Peyer's patch (tissue), 4 donors: Measurements from ENCODE around the gene MYF5.

ENCODE experiments used
- POLR2A ChIP-seq, 2 donors: fragments of 450-650 bp; IDR thresholded peaks; one replicate each; pipeline ENCODE4 v1.5.1; 2017; ENCODE audit warnings: antibody characterized with exemption in 2 of 2, mild to moderate bottlenecking in 2 of 2, moderate library complexity in 2 of 2
- TF ChIP-seq, protein P1 (sequence below), 6 experiments: fragments of 450-650 bp in 4 of 6; fragments of 200-600 bp in 2 of 6; sonication (generic) in 1 of 6; IDR thresholded peaks; one replicate each; pipeline ENCODE4 v1.5.1; 2017 to 2019; ENCODE audit warnings: antibody characterized with exemption in 6 of 6, mild to moderate bottlenecking in 3 of 6, moderate library complexity in 1 of 6

DNA sequence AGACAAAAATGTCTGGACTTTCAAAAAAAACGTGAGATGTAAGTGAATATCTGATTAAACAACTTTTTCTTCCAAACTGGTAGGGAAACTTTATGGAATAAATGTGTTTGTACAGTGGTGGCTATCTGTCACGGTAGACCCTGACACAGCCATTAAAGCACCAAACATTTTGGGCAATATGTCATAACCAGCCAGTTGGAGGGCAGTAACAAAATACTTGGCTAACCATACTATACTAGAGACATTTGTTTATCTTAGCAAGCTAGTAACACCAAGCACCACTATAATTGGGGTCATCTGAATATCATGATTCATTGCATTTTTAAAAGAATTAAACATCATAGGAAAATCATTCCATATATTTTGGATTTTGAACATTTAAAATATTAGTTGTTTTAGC is 15.3 kb upstream of the MYF5 start:
- TF ChIP-seq, protein P1, sequence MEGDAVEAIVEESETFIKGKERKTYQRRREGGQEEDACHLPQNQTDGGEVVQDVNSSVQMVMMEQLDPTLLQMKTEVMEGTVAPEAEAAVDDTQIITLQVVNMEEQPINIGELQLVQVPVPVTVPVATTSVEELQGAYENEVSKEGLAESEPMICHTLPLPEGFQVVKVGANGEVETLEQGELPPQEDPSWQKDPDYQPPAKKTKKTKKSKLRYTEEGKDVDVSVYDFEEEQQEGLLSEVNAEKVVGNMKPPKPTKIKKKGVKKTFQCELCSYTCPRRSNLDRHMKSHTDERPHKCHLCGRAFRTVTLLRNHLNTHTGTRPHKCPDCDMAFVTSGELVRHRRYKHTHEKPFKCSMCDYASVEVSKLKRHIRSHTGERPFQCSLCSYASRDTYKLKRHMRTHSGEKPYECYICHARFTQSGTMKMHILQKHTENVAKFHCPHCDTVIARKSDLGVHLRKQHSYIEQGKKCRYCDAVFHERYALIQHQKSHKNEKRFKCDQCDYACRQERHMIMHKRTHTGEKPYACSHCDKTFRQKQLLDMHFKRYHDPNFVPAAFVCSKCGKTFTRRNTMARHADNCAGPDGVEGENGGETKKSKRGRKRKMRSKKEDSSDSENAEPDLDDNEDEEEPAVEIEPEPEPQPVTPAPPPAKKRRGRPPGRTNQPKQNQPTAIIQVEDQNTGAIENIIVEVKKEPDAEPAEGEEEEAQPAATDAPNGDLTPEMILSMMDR (IDR thresholded peaks at IDR 0.05): no peak
- TF ChIP-seq POLR2A (IDR thresholded peaks at IDR 0.05): no peak
